HG02678 (cell line): ENCODE data around the gene RASSF5.
A peak's percentile ranks its signal among the peaks of the same experiment; 100 is the strongest.
"Not testable (repeated sequence)": the region's sequence is repeated elsewhere in the genome, so short reads cannot be mapped to it uniquely, and the experiment has no call there.

Experiments used
- ATAC-seq: cut with Tn5 transposase; IDR thresholded peaks from one replicate; pipeline ENCODE4 v1.9.1; 2021; ENCODE audit warnings: mild to moderate bottlenecking, moderate library complexity; ENCODE audit not compliant: unreplicated experiment

The RASSF5 gene

DNA sequence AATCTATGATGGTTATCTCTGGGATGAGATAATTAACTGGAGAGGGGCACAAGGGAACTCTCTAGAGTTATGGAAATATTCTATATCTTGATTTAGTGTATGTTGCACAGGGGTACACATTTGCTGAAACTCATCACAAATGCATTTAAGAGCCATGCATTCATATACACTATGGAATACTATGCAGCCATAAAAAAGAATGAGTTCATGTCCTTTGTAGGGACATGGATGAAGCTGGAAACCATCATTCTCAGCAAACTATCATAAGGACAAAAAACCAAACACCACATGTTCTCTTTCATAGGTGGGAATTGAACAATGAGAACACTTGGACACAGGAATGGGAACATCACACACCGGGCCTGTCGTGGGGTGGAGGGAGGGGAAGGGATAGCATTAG lies 119.1 kb downstream of the RASSF5 start:
- not testable (repeated sequence) for ATAC-seq

DNA sequence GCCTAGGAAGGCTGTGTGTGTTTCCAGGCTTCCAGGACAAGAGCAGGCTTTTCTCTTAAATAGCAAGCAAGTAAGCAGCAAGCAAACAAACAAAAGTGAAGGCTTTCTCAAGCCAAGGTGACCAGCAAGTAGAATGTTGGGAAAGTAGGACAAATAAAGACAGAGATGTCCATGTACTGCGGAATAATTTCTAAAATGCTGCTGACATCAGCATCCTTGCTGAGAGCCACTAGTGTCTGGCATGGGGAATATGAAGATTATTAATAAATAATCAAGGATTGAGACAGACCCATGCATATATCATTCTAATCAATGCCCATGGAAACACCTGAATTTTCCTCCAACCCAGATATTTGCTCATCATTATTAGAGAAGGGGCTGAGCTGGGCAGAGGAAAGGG lies 121.6 kb downstream of the RASSF5 start:
- ATAC-seq = no peak

DNA sequence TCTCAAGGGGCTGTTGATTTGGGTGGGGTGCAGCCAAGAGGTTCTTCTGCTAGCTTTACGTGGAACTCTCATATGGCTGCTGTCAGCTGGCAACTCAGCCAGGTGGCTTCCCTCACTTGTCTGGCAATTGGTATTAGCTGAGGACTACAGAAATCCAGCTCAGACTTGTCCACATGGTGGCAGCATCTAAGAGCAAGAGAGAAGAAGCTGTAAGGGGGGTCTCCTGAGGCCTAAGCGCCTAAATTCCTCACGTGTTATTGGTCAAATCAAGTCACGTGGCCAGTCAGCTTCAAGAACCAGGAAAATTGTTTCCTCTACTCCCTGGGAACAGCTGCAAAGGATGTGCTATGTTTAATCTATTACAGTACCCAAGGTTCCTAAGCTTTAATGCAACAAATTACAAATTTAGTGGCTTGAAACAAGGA lies 123.8 kb downstream of the RASSF5 start:
- no peak for ATAC-seq

DNA sequence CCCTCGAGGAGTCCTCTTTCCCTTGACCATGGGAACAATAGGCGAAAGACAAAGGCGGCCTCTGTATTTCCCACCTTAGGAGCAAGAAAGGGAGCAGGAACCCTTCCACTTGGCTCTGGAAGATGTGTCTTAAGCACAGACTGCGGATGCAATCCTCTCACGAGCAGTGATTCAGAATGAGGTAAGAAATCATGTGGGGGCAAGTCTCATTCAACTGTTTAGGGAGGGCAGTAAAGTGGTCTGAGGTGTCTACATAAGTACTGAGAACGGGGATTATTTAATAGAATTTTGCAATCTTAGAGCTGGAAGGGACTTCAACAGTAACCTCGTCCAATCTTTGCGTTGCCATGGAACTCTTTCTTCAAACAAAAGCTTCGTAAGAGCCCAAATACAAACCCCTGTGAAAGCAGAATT lies 126.4 kb downstream of the RASSF5 start:
- no peak for ATAC-seq

DNA sequence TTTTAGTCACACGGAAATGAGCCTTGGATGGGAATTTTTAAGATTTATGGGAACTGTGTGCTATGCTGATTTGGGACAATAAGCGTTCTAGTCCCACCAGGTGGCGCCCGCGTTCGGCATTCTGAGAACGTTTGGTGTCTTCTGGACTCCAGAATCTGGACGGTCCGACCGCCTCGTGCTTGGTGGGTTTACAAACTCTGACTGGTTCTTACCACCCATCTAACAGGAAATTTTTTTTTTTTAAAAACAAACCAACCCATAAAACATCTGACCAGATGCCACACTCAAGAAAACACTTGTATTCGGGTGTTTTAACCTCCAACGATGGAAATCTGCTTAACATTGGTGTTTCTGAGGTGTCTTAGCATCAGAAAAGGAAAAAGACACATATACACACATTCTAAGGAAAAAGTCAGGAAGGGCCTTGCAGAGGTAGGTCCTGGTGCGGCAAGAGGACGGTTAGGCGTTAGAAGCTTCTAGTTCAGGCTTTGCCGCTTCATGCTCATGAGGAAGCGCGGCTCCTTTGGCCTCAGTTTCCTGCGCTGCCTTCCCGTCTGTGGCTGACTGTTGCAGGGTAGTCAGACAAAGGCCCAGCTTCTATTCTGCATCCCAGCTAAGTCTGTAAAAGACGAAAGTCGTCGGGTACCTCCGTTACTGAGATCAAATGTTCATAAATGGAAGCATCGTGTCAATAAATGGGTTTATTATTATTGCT lies 127.2 kb downstream of the RASSF5 start:
- ATAC-seq = no peak

DNA sequence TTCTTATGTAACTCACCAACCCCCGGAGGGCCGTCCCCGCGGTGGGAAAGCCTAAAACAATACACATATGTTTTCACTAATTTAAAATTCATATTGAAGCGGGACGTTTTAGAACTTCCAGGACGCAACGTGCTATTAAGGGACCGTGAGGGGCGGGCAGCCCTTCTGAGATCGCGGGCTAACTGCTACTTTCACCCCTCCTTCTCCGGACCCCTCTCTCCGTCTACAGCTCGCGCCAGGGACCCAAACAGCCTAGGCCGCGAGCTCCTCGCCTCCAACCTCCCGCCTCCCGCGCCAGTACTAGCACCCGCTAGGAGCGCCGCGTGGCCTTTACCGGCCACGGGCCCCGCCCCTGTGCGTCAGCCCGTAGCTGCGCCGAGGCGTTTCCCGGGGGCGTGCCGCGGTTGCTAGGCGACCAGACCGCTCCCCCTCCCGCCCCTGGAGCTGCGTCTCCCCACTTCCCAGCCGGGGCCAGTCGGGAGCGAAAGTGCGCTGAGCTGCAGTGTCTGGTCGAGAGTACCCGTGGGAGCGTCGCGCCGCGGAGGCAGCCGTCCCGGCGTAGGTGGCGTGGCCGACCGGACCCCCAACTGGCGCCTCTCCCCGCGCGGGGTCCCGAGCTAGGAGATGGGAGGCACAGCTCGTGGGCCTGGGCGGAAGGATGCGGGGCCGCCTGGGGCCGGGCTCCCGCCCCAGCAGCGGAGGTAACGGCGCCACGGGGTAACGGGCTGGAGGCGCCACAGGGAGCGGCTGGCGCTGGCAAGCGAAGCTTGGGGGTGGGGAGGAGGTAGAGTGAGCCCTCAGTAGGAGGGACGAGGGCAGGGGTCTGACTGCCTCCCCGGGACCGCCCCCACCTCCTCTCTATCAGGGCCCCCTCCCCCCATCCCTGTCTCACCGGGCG lies 128.0 kb downstream of the RASSF5 start, which contains the start of gene DYRK3:
Gene DYRK3, plus strand, starts transcription at position 457 of the 898 bp plus-strand sequence. Its CDS starts 168 bp downstream, at position 625.
- ATAC-seq = peak; percentile 93

DNA sequence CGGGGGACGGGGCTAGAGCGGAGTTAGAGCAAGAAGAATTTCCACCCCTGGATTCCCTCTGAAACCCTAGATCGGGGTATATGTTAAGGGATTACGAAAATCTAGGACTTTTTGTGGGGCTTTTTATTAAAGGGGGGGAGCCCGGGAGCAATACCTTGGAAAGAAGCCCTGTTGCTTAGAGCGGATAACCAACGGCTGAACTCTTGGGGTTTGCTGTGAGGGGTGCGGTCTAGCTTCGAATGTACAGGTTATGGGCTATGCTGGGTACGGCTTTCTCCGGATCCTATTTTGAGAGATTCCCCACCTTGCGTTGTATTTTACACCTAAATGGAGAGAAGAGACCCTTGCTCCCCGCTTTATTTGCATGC lies 128.6 kb downstream of the RASSF5 start:
- no peak for ATAC-seq

DNA sequence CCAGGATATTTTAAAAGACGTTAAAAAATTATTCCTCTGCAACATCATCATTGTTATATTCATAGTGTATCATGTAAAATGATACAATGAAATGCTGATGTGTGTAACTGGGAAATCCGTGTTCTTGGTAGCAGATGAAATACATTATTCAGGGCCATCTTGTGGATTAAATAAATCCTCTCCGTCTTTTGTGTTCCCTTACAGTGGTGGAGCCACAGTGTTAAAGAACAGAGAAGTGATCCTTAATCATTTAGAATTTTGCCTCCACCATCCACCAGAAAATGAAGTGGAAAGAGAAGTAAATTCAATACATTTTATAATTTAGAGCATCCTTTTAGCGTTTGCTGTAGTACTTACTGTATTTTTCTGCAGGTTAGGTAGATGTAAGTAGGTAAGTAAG lies 129.3 kb downstream of the RASSF5 start:
- ATAC-seq = no peak

DNA sequence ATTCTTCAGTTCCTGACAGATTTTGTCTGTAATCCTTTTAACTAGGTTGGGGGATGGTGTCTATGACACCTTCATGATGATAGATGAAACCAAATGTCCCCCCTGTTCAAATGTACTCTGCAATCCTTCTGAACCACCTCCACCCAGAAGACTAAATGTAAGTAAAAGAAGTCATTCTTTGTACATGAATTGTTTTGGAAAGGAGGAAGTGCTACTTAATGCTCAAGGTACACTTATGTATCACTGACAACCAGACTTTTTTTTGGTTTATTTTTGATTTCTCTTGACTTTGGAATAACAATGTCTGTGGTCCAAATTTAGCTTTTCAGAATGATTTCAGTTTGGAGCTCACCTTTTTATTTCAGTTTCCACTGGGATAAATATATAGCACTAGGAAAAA lies 130.3 kb downstream of the RASSF5 start:
- ATAC-seq = no peak
